Uterus (tissue), 2 donors: Measurements from ENCODE around the gene PI4KA.

ENCODE experiments used
- CTCF ChIP-seq, 4 experiments: fragments of 200-600 bp in 2 of 4; fragments of 450-650 bp in 2 of 4; sonication (generic) in 2 of 4; IDR thresholded peaks; one replicate each; pipeline ENCODE4 v1.5.1; 2016 to 2019; ENCODE audit warnings: antibody characterized with exemption in 4 of 4, mild to moderate bottlenecking in 2 of 4, moderate library complexity in 1 of 4
- POLR2A ChIP-seq, 2 donors: fragments of 450-650 bp; IDR thresholded peaks; one replicate each; pipeline ENCODE4 v1.6.1; 2016; ENCODE audit warnings: antibody characterized with exemption in 2 of 2, mild to moderate bottlenecking in 1 of 2, moderate library complexity in 1 of 2

GRCh38 chr22:20890975-20891374, 32.4 kb upstream of the PI4KA start:
- no peak for TF ChIP-seq CTCF (IDR thresholded peaks at IDR 0.05)
- no peak for TF ChIP-seq POLR2A (IDR thresholded peaks at IDR 0.05)
